COLO668 (cell line): ENCODE results near the gene ACBD6.
"Not testable (repeated sequence)": the region's sequence is repeated elsewhere in the genome, so short reads cannot be mapped to it uniquely, and the experiment has no call there.

ENCODE experiments used
- DNase-seq: peaks from one replicate; lab custom pipeline; 2025; ENCODE audit not compliant: unreplicated experiment; lab: John Stamatoyannopoulos, UW

The ACBD6 gene

GRCh38 chr1:180421614-180422013 lies 80.8 kb downstream of the ACBD6 start:
- no peak for DNase-seq

GRCh38 chr1:180421145-180421544 lies 81.2 kb downstream of the ACBD6 start:
- DNase-seq = not testable (repeated sequence)

- no peak for DNase-seq
These were observed 86.3 kb downstream of the ACBD6 start for GRCh38 chr1:180415985-180416633.

- no peak for DNase-seq
These were observed 87.0 kb downstream of the ACBD6 start for GRCh38 chr1:180415236-180415848.

GRCh38 chr1:180412583-180412982 lies 89.8 kb downstream of the ACBD6 start:
- no peak for DNase-seq

- DNase-seq = not testable (repeated sequence)
These were observed 94.2 kb downstream of the ACBD6 start for GRCh38 chr1:180408128-180408527.

- DNase-seq = no peak
These were observed 95.3 kb downstream of the ACBD6 start for GRCh38 chr1:180407051-180407450.

- DNase-seq = no peak
These were observed 99.8 kb downstream of the ACBD6 start for GRCh38 chr1:180402551-180402950.

GRCh38 chr1:180402001-180402400 lies 100.4 kb downstream of the ACBD6 start:
- DNase-seq = no peak

- DNase-seq = no peak
These were observed 105.2 kb downstream of the ACBD6 start for GRCh38 chr1:180397175-180397574.

GRCh38 chr1:180392427-180393145 lies 109.8 kb downstream of the ACBD6 start:
- no peak for DNase-seq

- no peak for DNase-seq
These were observed 110.4 kb downstream of the ACBD6 start for GRCh38 chr1:180392020-180392419.

- no peak for DNase-seq
These were observed 115.0 kb downstream of the ACBD6 start for GRCh38 chr1:180387413-180387812.

GRCh38 chr1:180386745-180387367 lies 115.5 kb downstream of the ACBD6 start:
- DNase-seq = no peak

GRCh38 chr1:180385144-180385543 lies 117.2 kb downstream of the ACBD6 start:
- no peak for DNase-seq

- DNase-seq = no peak
These were observed 117.9 kb downstream of the ACBD6 start for GRCh38 chr1:180384286-180385005.

- no peak for DNase-seq
These were observed 119.9 kb downstream of the ACBD6 start for GRCh38 chr1:180382326-180383115.

- no peak for DNase-seq
These were observed 121.2 kb downstream of the ACBD6 start for GRCh38 chr1:180381184-180381580.

GRCh38 chr1:180380259-180381183 lies 121.9 kb downstream of the ACBD6 start:
- no peak for DNase-seq
